Measurements from ENCODE around the gene LZIC. TPM values are rescaled to one million over a fixed set of nuclear protein-coding genes. Genes with fewer than 3 reads are reported as not detected.
A peak's percentile ranks its signal among the peaks of the same experiment; 100 is the strongest.
"Not testable (repeated sequence)": the region's sequence is repeated elsewhere in the genome, so short reads cannot be mapped to it uniquely, and the experiment has no call there.

LZIC gene
- total RNA-seq, 1 experiment from 2014 or later: 47.6 TPM

- H3K9me3 ChIP-seq, DNase-seq, H3K27me3 ChIP-seq, H3K4me3 ChIP-seq, H3K36me3 ChIP-seq: not testable (repeated sequence)
Observed at GRCh38 chr1:9917495-9917894, 25.7 kb downstream of the LZIC start.

GRCh38 chr1:9916452-9916851 lies 26.7 kb downstream of the LZIC start:
- Histone ChIP-seq H3K36me3 (no peaks in the 10 kb centered on the region), H3K9me3 (no peaks in the 10 kb centered on the region), H3K27me3 (no peaks in the 10 kb centered on the region), H3K4me3 (no peak overlapping the region)
- no peak for DNase-seq

- Histone ChIP-seq H3K9me3 (no peaks in the 10 kb centered on the region), H3K4me3 (no peak overlapping the region), H3K27me3 (no peaks in the 10 kb centered on the region), H3K36me3 (no peaks in the 10 kb centered on the region)
- DNase-seq: no peak
Observed at GRCh38 chr1:9914610-9914937, 28.6 kb downstream of the LZIC start.

GRCh38 chr1:9912264-9912936 lies 30.8 kb downstream of the LZIC start:
- no peak for DNase-seq
- Histone ChIP-seq H3K4me3 (no peak overlapping the region), H3K36me3 (no peaks in the 10 kb centered on the region), H3K27me3 (no peaks in the 10 kb centered on the region), H3K9me3 (no peaks in the 10 kb centered on the region)

GRCh38 chr1:9910423-9911178 lies 32.6 kb downstream of the LZIC start:
- DNase-seq: peak; percentile 99
- H3K4me3 ChIP-seq: peak overlapping the region; percentile 55
- H3K36me3 ChIP-seq: no peaks in the 10 kb centered on the region
- H3K27me3 ChIP-seq: no peaks in the 10 kb centered on the region
- H3K9me3 ChIP-seq: no peaks in the 10 kb centered on the region

- H3K36me3 ChIP-seq: no peaks in the 10 kb centered on the region
- no peaks in the 10 kb centered on the region for H3K9me3 ChIP-seq
- peak within 1 kb of the TSS; percentile 71 for H3K4me3 ChIP-seq
- no peaks in the 10 kb centered on the region for H3K27me3 ChIP-seq
- no peak for DNase-seq
Observed at GRCh38 chr1:9910076-9910422, 33.1 kb downstream of the LZIC start, which contains the start of gene CTNNBIP1. CTNNBIP1 (minus strand) TSS chr1:9910269; CDS start chr1:9872064, 38,205 bp downstream.

- peak overlapping the region; percentile 71 for H3K4me3 ChIP-seq
- H3K27me3 ChIP-seq: no peaks in the 10 kb centered on the region
- no peaks in the 10 kb centered on the region for H3K36me3 ChIP-seq
- H3K9me3 ChIP-seq: no peaks in the 10 kb centered on the region
- DNase-seq: no peak
Observed at GRCh38 chr1:9909234-9910046, 33.8 kb downstream of the LZIC start.

GRCh38 chr1:9908871-9909233 lies 34.3 kb downstream of the LZIC start:
- no peak for DNase-seq
- H3K36me3 ChIP-seq: no peaks in the 10 kb centered on the region

GRCh38 chr1:9907441-9907840 lies 35.8 kb downstream of the LZIC start:
- DNase-seq: no peak
- no peaks in the 10 kb centered on the region for H3K9me3 ChIP-seq
- no peaks in the 10 kb centered on the region for H3K27me3 ChIP-seq
- H3K36me3 ChIP-seq: no peaks in the 10 kb centered on the region
- H3K4me3 ChIP-seq: no peak overlapping the region

More at GRCh38 chr1:9908871-9909233, 34.3 kb downstream of the LZIC start:
- Histone ChIP-seq H3K4me3 (peak overlapping the region; percentile 71), H3K9me3 (no peaks in the 10 kb centered on the region), H3K27me3 (no peaks in the 10 kb centered on the region)

GRCh38 chr1:9906466-9906865 lies 36.7 kb downstream of the LZIC start:
- H3K9me3 ChIP-seq: no peaks in the 10 kb centered on the region

GRCh38 chr1:9905010-9905409 lies 38.2 kb downstream of the LZIC start:
- Histone ChIP-seq H3K36me3 (no peaks in the 10 kb centered on the region), H3K4me3 (no peak overlapping the region)
- DNase-seq: no peak

More at GRCh38 chr1:9906466-9906865, 36.7 kb downstream of the LZIC start:
- no peaks in the 10 kb centered on the region for H3K27me3 ChIP-seq
- DNase-seq: no peak
- no peaks in the 10 kb centered on the region for H3K36me3 ChIP-seq
- no peak overlapping the region for H3K4me3 ChIP-seq

GRCh38 chr1:9904596-9904995 lies 38.6 kb downstream of the LZIC start:
- H3K27me3 ChIP-seq: no peaks in the 10 kb centered on the region
- no peak for DNase-seq
- no peaks in the 10 kb centered on the region for H3K9me3 ChIP-seq
- H3K4me3 ChIP-seq: no peak overlapping the region
- no peaks in the 10 kb centered on the region for H3K36me3 ChIP-seq

More at GRCh38 chr1:9905010-9905409, 38.2 kb downstream of the LZIC start:
- Histone ChIP-seq H3K9me3 (no peaks in the 10 kb centered on the region), H3K27me3 (no peaks in the 10 kb centered on the region)

GRCh38 chr1:9903801-9904527 lies 39.2 kb downstream of the LZIC start:
- DNase-seq: no peak
- Histone ChIP-seq H3K27me3 (no peaks in the 10 kb centered on the region), H3K36me3 (no peaks in the 10 kb centered on the region), H3K4me3 (no peak overlapping the region), H3K9me3 (no peaks in the 10 kb centered on the region)

GRCh38 chr1:9902060-9902452 lies 41.1 kb downstream of the LZIC start:
- Histone ChIP-seq H3K4me3 (no peak overlapping the region), H3K36me3 (no peaks in the 10 kb centered on the region), H3K27me3 (no peaks in the 10 kb centered on the region), H3K9me3 (no peaks in the 10 kb centered on the region)
- no peak for DNase-seq

GRCh38 chr1:9901148-9902059 lies 41.8 kb downstream of the LZIC start:
- no peaks in the 10 kb centered on the region for H3K27me3 ChIP-seq
- no peaks in the 10 kb centered on the region for H3K9me3 ChIP-seq
- H3K4me3 ChIP-seq: no peak overlapping the region
- no peak for DNase-seq
- H3K36me3 ChIP-seq: no peaks in the 10 kb centered on the region

Measured in MG63 (cell line).